GF-D8 (cell line): Measurements from ENCODE around the gene PIM3.

Experiments used
- DNase-seq: peaks from one replicate; lab custom pipeline; 2025; lab: John Stamatoyannopoulos, UW

Gene PIM3

DNA sequence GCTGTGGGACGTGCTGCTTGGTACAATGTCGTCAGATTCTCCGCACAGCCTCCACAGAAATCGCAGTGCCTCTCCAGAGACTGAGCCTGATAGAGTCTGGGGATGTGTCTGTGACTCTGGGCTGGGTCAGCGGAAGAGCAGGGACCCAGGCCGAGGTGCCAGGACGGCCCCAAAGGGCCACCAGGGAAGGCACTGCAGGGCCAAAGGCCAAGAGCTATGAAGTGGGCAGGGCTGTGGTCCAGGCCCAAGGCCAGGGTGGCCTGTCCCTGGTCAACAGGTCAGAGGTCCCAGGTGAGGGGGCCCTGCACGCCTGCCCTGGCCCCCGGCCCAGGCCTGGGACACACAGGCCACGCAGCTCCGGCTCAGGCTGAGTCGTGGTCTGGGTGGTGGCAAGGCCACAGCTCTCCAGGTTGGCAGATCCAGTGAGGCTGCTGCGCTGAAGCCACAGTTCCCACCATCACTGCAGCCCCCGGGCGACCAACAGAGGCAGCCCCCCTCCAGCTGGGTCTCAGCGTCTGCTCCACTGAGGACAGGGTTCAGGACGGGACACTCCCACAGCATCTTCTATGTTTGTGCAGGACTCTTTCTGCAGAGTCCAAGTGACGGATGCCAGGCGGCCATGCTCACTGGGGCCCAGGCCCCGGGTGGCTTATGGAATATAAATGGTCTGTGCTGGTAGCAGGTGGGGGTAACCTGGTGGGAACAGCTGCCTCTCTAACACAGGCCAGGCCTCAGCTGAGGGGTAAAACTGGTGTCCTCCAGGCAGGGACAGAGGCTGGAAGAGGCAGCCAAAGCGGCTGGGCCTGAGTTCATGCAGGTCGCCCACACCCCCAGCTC lies 4.8 kb upstream of the PIM3 start:
- DNase-seq = no peak

GRCh38 chr22:49956418-49956770 lies 4.2 kb upstream of the PIM3 start:
- DNase-seq = no peak

DNA sequence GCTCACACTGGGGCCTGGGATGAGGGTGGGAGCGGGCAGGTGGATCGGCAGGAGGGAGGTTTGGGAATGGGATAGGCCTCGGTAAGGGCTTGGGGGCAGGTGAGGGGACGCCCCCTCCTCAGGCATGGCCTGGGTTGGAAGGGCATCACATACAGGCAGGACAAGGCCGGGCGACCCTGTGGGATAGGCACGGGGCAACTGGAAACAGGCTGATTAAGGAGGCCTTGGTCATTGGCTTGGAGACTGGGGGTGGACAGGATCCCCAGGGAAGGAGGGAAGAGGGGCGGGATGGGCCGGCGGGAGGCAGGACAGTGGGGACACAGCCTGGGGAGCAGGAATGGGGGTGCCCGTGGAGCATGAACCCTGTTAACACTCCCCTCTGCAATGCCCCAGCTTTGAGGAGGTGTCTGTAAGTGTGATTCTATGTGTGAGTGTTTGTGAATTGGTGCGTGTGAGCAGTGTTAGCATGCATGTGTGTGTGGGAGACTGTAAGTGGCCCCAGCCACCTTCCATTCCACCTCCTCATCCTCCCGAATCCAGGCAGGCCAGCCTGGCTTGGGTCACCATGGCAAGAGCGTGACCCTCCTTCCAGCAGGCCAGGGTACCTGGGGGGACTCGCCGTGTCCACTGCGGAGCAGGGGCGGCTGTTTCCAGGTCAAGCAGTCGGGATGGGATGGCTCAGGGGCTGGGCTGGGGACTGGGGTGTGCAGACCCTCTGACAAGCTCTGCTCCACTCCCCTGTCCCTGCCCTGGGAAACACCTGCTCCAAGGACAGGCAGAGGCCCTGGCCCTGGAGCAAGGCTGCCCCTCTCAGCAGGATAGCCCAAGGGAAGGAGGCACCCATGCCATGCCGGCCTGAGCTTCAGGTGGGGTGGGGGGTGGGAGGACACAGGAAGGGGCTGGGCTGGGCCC lies 3.4 kb upstream of the PIM3 start:
- no peak for DNase-seq

- DNase-seq = no peak
These were observed 2.7 kb upstream of the PIM3 start for GRCh38 chr22:49957826-49958365.

DNA sequence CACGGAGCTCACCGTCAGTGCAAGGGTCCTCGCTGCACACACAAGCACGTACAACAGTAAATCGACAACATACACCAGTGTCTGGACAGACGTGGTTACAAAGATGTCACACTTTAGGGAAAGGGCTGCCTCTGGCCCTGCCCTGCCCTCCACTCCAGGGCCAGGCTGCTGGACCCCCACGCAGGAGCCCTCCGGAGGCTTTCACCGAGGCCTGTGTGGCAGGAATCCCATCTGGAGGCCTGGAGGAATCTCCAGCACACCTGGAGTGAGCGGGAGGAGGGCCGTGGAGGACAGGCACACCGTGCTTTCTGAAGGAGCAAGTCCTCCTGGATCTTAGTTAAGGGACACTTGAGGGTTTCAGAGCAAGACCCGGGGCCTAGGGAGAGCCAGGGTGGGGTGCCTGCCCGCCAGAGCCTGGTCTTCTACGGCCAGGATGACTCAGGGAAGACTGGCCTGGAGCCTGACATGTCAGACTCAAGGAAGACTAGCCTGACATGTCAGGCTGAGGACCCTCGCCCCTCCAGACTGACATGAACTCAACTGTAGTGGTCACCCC lies 2.1 kb upstream of the PIM3 start:
- no peak for DNase-seq

DNA sequence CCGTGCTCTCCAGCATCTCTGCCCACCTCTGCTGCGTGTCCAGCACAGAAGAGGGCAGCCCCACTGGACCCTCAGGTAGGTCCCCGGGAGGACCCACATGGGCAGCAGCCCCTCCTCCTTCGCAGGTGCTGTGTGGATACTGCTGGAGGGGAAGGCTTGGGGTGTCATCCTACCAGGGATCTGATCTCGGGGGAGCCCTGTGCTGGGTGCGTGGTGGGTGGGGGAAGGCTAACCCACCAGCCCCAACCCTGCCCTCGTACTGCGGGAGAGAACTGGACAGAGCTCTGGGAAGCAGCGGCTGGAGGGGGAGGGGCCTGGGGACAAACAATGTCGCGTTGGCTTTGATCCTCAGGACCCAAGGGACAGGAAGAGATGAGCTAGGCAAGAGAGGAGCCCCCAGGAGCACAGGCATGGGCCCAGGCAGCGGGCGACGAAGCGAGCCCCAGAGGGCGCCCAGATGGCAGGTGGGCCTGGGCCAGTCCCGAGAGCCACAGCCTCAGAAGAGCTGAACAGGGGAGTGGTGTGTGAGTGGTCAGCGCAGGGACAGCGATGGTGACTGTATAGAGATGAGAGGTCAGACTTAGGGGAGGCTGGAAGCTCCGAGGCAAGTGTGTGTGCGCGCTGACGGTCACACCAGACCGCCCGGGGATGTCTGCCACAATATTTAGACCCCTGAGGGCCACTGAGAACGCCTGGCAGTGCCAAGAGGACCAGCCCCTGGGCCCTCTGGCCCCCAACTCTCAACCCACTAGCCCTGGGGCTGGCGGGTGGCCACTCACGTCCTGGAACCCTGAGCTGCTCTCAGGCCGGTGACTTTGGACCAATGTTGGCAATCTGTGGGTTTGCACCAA lies 1.4 kb upstream of the PIM3 start:
- DNase-seq = no peak

GRCh38 chr22:49959782-49960158 lies 802 bp upstream of the PIM3 start:
- DNase-seq = no peak

DNA sequence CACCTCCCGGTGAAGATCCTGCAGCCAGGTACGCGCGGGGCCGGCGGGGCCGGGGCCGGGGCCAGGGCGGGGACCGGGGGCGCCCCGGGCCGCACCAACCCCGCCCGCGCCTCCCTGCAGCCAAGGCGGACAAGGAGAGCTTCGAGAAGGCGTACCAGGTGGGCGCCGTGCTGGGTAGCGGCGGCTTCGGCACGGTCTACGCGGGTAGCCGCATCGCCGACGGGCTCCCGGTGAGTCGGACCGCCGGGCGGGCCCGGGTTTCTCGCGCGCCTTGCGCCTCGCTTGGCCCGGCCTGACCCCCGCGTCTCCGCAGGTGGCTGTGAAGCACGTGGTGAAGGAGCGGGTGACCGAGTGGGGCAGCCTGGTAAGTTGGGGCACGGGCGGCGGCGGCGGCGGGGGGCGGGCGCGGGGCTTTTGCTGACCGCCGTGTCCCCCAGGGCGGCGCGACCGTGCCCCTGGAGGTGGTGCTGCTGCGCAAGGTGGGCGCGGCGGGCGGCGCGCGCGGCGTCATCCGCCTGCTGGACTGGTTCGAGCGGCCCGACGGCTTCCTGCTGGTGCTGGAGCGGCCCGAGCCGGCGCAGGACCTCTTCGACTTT lies 531 bp downstream of the PIM3 start:
- DNase-seq = no peak

GRCh38 chr22:49961601-49962011 lies 1.0 kb downstream of the PIM3 start:
- DNase-seq = no peak

- peak; percentile 35 for DNase-seq
These were observed 1.6 kb downstream of the PIM3 start for GRCh38 chr22:49962012-49962750.

DNA sequence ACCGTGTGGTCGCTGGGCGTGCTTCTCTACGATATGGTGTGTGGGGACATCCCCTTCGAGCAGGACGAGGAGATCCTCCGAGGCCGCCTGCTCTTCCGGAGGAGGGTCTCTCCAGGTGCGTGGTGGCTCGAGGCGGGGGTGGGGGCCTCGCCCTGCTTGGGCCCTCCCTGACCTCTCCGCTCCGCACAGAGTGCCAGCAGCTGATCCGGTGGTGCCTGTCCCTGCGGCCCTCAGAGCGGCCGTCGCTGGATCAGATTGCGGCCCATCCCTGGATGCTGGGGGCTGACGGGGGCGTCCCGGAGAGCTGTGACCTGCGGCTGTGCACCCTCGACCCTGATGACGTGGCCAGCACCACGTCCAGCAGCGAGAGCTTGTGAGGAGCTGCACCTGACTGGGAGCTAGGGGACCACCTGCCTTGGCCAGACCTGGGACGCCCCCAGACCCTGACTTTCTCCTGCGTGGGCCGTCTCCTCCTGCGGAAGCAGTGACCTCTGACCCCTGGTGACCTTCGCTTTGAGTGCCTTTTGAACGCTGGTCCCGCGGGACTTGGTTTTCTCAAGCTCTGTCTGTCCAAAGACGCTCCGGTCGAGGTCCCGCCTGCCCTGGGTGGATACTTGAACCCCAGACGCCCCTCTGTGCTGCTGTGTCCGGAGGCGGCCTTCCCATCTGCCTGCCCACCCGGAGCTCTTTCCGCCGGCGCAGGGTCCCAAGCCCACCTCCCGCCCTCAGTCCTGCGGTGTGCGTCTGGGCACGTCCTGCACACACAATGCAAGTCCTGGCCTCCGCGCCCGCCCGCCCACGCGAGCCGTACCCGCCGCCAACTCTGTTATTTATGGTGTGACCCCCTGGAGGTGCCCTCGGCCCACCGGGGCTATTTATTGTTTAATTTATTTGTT lies 2.4 kb downstream of the PIM3 start:
- DNase-seq = no peak

DNA sequence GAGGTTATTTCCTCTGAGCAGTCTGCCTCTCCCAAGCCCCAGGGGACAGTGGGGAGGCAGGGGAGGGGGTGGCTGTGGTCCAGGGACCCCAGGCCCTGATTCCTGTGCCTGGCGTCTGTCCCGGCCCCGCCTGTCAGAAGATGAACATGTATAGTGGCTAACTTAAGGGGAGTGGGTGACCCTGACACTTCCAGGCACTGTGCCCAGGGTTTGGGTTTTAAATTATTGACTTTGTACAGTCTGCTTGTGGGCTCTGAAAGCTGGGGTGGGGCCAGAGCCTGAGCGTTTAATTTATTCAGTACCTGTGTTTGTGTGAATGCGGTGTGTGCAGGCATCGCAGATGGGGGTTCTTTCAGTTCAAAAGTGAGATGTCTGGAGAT lies 3.1 kb downstream of the PIM3 start:
- DNase-seq = no peak

DNA sequence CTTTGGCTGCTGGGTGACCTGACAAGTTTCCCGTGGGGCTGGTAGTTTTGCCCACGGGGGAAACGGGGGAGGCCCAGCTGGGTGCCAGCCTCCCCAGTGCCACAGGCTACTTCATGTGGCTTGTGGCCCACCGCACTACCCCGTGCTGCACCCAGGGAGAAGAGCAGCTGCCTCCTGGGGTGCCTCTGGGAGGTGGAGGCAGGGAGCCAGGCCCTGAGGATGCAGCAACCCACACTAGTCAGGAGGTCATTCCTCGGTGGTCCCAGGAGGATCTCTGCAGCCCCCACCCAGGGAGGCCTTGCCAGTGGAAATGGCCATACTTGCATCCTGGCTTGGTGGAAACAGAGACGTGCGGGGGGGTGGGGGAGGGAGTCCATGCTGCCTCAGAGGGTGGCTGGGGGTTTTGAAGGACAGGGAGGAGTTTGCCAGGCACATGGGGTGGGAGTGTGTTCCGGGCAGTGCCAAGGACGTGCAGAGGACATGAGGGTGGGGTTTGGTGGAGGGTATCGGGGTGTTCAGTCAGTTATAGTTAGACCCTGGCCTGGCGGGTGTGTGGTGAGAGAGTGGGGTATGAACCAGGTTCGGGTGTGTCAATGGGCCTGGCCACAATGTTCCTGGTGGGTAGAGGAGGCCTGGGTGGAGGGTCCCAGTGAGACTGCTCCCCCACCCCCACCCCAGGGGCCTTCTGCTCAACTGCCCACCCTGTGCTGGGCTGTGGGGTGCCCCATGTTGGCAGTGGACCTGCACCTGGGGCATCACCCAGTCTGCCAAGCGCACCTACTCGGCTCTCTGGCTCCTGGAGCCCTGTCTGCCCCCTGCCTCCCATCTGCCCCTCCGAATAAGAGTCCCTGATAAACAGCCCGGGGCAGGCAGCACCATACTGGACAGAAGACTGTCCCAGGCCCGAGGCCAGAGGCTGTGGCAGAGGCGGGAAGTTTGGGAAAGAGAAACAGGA lies 3.8 kb downstream of the PIM3 start:
- no peak for DNase-seq

DNA sequence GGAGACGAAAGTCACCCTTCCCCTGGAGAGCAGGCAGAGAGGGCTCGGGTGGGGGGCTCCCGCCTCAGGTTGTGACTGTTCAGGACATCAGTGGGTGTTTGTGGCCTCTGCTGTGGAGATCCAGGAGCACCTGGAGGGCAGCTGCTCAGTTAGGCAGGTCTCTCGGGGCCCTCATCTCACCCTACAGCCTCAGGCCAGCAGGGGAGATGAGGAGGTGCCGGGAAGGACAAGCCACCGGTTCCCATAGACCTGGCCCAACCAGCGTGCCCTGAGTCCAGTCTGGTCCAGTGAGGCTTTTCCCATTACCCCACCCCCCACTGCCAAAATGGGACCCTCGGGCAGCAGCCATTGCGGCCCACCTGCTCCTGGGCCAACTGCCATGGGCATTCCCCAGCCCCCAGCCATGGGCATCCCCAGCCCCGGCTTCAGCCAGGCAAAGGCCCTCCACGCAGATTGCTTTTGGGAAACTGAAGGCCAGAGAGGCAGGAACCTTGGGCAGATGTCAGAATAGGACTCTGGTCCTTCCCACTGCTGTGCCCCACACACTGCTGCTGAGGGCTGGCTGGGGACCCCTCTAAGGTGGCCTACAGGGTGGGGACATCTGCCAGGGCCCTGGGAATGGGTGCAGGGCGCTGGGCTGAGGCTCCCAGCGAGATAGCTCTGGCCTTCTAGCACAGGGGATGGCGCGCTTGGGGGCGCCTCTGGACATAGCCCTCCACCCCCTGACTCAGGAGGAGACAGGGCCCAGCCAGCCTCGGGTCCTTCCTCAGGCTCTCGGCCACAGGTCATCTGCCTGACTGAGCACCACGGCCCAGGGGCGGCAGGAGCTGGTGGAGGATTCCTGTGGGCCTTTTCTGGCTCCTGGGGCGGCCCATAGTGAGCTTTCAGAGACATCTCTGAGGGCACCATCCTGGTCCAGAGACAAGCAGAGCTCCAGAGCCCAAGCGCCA lies 4.8 kb downstream of the PIM3 start:
- no peak for DNase-seq

DNA sequence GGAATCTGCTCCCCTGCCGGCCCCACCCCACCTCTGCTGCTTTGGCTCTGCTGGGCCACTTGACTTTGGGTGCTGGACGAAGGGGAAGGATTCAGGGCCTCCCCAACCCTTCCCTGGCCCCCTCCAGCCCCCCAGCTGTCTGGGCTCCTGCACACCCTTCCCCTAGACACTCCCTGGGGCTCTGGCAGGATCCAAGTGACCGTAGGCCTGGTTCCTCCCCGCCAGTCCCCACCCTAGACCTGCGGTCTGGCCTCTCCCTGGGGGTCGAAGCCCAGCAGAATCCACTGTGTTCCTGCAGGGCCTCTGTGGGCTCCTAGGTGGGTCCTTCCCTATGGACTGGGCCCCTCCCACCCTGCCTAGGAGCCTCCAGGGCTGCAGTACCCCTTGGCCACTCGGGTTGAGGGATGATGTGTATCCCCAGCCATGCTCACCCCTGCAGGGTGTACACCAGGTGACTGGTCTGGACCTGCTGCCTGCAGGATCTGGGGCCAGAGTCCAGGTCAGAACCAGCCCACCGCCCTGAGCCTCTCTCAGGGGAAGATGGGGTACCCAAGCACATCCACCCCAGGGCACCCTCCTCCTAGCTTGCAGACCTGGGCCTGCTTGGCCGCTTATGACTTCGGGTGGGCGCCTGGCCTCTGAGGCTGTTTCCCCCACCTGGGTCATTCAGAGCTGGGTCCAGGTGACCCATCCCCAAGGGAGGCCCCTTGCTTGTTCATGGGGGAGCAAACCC lies 5.6 kb downstream of the PIM3 start:
- no peak for DNase-seq
